Measurements from ENCODE around the gene RFX4.

DNA sequence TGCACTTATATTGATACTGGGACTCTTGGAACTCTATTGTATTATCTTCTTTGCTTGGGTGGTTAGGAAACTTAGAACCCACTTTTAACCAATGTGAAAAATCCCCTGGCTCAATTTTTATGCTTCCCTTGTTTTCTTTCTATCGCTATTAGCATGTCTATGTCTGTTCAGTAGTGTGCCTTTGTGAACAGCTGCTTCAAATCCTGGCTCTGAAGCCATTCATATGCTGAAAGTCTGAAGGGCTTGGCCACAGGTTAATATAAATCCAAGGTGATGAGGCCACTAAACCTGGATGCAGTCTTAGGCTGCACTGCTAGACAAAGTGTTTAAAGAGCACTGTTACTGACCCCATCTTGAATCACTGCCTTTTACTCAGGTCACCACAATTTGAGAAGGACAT is 96.8 kb downstream of the RFX4 start:
- no peak for TF ChIP-seq POLR2AphosphoS5 (IDR thresholded peaks at IDR 0.05; ENCODE audit: low read depth)
- TF ChIP-seq, protein P1, sequence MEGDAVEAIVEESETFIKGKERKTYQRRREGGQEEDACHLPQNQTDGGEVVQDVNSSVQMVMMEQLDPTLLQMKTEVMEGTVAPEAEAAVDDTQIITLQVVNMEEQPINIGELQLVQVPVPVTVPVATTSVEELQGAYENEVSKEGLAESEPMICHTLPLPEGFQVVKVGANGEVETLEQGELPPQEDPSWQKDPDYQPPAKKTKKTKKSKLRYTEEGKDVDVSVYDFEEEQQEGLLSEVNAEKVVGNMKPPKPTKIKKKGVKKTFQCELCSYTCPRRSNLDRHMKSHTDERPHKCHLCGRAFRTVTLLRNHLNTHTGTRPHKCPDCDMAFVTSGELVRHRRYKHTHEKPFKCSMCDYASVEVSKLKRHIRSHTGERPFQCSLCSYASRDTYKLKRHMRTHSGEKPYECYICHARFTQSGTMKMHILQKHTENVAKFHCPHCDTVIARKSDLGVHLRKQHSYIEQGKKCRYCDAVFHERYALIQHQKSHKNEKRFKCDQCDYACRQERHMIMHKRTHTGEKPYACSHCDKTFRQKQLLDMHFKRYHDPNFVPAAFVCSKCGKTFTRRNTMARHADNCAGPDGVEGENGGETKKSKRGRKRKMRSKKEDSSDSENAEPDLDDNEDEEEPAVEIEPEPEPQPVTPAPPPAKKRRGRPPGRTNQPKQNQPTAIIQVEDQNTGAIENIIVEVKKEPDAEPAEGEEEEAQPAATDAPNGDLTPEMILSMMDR (IDR thresholded peaks at IDR 0.05; ENCODE audit: insufficient read depth, low read length) = no peak

Measured in HL-60 (cell line).